Astrocyte of the spinal cord (primary cell): Measurements from ENCODE around the gene RNF111.

Experiments used
- DNase-seq: peaks from one replicate; pipeline ENCODE4 v3.0.0; 2011; ENCODE audit warnings: low read depth, low spot score
- H3K4me3 ChIP-seq: 2 replicates; pipeline ENCODE4 v1.5.1; 2011; ENCODE audit warnings: low read depth, mild to moderate bottlenecking, low read length, moderate library complexity
- CTCF ChIP-seq: IDR thresholded peaks from 2 replicates; pipeline ENCODE4 v1.5.1; 2012; ENCODE audit warnings: low read depth, mild to moderate bottlenecking, low read length, inconsistent platforms
- in situ Hi-C: cut with HindIII; loops from 2 replicates; pipeline ENCODE4 v1.10.0; 2017; ENCODE audit warnings: low sequenced_read_pairs

RNF111 gene

GRCh38 chr15:58981808-58982475, 5.5 kb upstream of the RNF111 start:
- in situ Hi-C loops, result no loop called here
- DNase-seq, result no peak
- H3K4me3 ChIP-seq, result no peak overlapping the region
- TF ChIP-seq CTCF, result no peak

GRCh38 chr15:58983261-58983660, 4.2 kb upstream of the RNF111 start:
- no peak for TF ChIP-seq CTCF
- in situ Hi-C loops, result no loop called here
- no peak overlapping the region for H3K4me3 ChIP-seq
- DNase-seq, result no peak

GRCh38 chr15:58985443-58985842, 2.0 kb upstream of the RNF111 start:
- in situ Hi-C loops, result no loop called here
- no peak overlapping the region for H3K4me3 ChIP-seq
- no peak for TF ChIP-seq CTCF
- no peak for DNase-seq

GRCh38 chr15:58987036-58987435, 427 bp upstream of the RNF111 start:
- in situ Hi-C loops, result no loop called here
- DNase-seq, result no peak
- TF ChIP-seq CTCF, result no peak
- H3K4me3 ChIP-seq, result peak overlapping the region; percentile 99

- in situ Hi-C loops, result no loop called here
- peak; percentile 30 for DNase-seq
Observed at GRCh38 chr15:58988006-58988785, 733 bp downstream of the RNF111 start.

GRCh38 chr15:58992181-58992580, 4.7 kb downstream of the RNF111 start:
- no peak for TF ChIP-seq CTCF
- H3K4me3 ChIP-seq, result no peak overlapping the region
- no peak for DNase-seq
- in situ Hi-C loops, result no loop called here

More at GRCh38 chr15:58988006-58988785, 733 bp downstream of the RNF111 start:
- TF ChIP-seq CTCF, result no peak
- H3K4me3 ChIP-seq, result peak overlapping the region; percentile 99
